Lung (tissue), 16 donors: Measurements from ENCODE around the gene RIIAD1. TPM values are rescaled to one million over a fixed set of nuclear protein-coding genes. Genes with fewer than 3 reads are reported as not detected.

Experiments
- ATAC-seq: fragments of 200-7000 bp; cut with Tn5 transposase; one replicate; pipeline ENCODE4 v1.9.1; 2020; ENCODE audit warnings: moderate number of reproducible peaks; ENCODE audit not compliant: insufficient read depth, low FRiP score
- DNase-seq, 3 donors: peaks; one replicate each; pipeline ENCODE4 v3.0.0-alpha.2; 2013 to 2017
- H3K27ac ChIP-seq, 2 donors: one replicate each; pipeline ENCODE4 v1.5.1; 2013; ENCODE audit warnings: mild to moderate bottlenecking in 2 of 2, moderate library complexity in 2 of 2, control low read depth in 1 of 2, inconsistent platforms in 1 of 2, low read depth in 1 of 2, low read length in 1 of 2
- H3K27me3 ChIP-seq, 3 donors: one replicate each; pipeline ENCODE4 v1.5.1; 2013; ENCODE audit warnings: low read length in 2 of 3; ENCODE audit not compliant: control insufficient read depth in 3 of 3, insufficient read depth in 3 of 3
- H3K36me3 ChIP-seq, 4 donors: one replicate each; pipeline ENCODE4 v1.5.1; 2013; ENCODE audit warnings: low read length in 4 of 4, mild to moderate bottlenecking in 1 of 4, moderate library complexity in 1 of 4; ENCODE audit not compliant: control insufficient read depth in 4 of 4, insufficient read depth in 4 of 4
- H3K4me1 ChIP-seq, 5 donors: one replicate each; pipeline ENCODE4 v1.5.1; 2013; ENCODE audit warnings: low read length in 5 of 5, mild to moderate bottlenecking in 2 of 5, moderate library complexity in 1 of 5; ENCODE audit not compliant: control insufficient read depth in 5 of 5, insufficient read depth in 5 of 5
- H3K4me3 ChIP-seq: one replicate; pipeline ENCODE4 v1.5.1; 2013; ENCODE audit warnings: mild to moderate bottlenecking, control low read depth, moderate library complexity
- H3K9ac ChIP-seq, 2 donors: one replicate each; pipeline ENCODE4 v1.5.1; 2013; ENCODE audit warnings: low read length in 2 of 2, control low read depth in 1 of 2; ENCODE audit not compliant: insufficient read depth in 1 of 2
- H3K9me3 ChIP-seq, 4 donors: one replicate each; pipeline ENCODE4 v1.5.1; 2013; ENCODE audit warnings: low read length in 3 of 4, mild to moderate bottlenecking in 1 of 4, moderate library complexity in 1 of 4; ENCODE audit not compliant: control insufficient read depth in 4 of 4, insufficient read depth in 3 of 4
- WGBS, 2 donors: extraction: QIAGEN DNeasy Blood & Tissue Kit; methylation state at CpG; one replicate each; pipeline ENCODE4 v1.1.7; 2013; 5-methylcytosine and 5-hydroxymethylcytosine counted together
- long read RNA-seq, 5 donors: transcript quantifications; one replicate each; lab custom pipeline, GENCODE V29; 2026
- polyA plus RNA-seq, 2 donors: library from polyadenylated mRNA; stranded (reverse); fragments of 200-250 nt; gene quantifications; one replicate each; pipeline ENCODE4 v1.2.1, GENCODE V29; 2013
- total RNA-seq, 2 donors: library from RNA; depleted of rRNA in 1 of 2; stranded (reverse); fragments of >200 nt in 1 of 2; gene quantifications; one replicate each; pipeline ENCODE4 v1.2.1, GENCODE V29; 2014 to 2021
- TF ChIP-seq, protein P1 (sequence below): IDR thresholded peaks from 2 replicates; pipeline ENCODE4 v1.5.1; 2012; ENCODE audit warnings: mild to moderate bottlenecking; ENCODE audit errors: control extremely low read depth, extremely low read depth
- donor health status: control.
- donor health status: control.
- donor health status: Bipolar disorder and iron deficiency.
- donor health status: healthy.
- donor health status: DM: yes; HTN: yes; CAD: no.

The RIIAD1 gene, protein sequence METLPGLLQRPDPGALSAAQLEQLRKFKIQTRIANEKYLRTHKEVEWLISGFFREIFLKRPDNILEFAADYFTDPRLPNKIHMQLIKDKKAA
- total RNA-seq = 10 to 100 TPM in 1 of 2 donors, 1 to 10 TPM in 1; 8.8 to 17.1 TPM
- polyA plus RNA-seq = 1 to 10 TPM; 8.6 to 9.3 TPM
- long read RNA-seq, donor 1, partial matches to known transcripts = 0 of 2 reads
- long read RNA-seq, donor 1, other reads (novel, unspliced or antisense) = 0 of 2 reads
- long read RNA-seq, donor 2, partial matches to known transcripts = 0 of 1 reads
- long read RNA-seq, donor 2, other reads (novel, unspliced or antisense) = 0 of 1 reads
- long read RNA-seq, donor 3, partial matches to known transcripts = 0 of 1 reads
- long read RNA-seq, donor 3, other reads (novel, unspliced or antisense) = 0 of 1 reads
- long read RNA-seq, donor 4 = 0 reads
- long read RNA-seq, donor 5 = 0 reads

DNA sequence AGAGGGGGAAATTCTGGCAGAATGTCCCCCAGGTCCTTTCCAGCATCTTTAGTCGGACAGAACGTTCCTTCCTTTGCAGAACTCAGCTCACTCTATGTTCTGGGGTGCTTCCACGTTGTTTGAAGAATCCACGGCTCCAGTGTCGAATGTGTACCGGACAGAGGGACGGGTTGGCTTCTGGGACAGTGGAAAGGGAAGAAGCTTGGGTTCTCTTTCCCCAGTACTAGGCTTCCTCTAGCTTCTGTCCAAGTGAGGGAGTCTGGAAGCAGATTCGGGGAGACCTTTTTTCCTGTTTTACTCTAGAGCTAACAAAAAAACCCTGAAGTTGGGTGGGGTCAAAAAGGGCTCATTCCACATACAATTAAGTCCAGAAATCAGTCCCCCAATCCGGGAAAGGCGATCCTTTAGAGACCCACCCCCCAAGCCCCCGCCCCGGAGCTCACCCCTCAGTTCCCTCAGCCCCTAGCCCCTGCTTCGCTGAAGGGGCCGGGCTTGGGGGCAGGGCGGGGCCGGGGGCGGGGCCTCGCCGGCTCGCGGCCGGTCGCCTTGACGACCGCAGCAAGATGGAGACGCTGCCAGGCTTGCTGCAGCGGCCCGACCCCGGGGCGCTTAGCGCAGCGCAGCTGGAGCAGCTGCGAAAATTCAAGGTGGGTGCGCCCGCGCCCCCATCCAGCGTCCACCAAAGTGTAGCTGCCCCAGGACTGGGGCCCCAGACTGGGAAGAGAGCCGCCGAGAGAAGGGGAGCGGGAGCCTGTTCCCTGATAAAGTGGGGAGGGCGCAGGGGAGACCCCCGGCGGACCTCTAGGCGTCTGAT lies at the start of gene RIIAD1:
Gene RIIAD1, plus strand, starts transcription at position 549 of the 814 bp plus-strand sequence. Its CDS starts 15 bp downstream, at position 564.
- Histone ChIP-seq H3K27me3 (peaks cover 3 to 28% (median 24%) of the 10 kb centered on the region in 3 donors), H3K27ac (peak within 1 kb of the TSS in 1 of 2 donors; percentile 63), H3K4me1 (peaks cover 3 to 22% (median 13%) of the 10 kb centered on the region in 5 donors), H3K9me3 (no peaks in the 10 kb centered on the region), H3K9ac (peak within 1 kb of the TSS; percentile 4 to 70), H3K36me3 (no peaks in the 10 kb centered on the region), H3K4me3 (peak within 1 kb of the TSS; percentile 26)
- ATAC-seq (no peak), DNase-seq (peak; percentile 46 to 60 (median 55))
- TF ChIP-seq, protein P1, sequence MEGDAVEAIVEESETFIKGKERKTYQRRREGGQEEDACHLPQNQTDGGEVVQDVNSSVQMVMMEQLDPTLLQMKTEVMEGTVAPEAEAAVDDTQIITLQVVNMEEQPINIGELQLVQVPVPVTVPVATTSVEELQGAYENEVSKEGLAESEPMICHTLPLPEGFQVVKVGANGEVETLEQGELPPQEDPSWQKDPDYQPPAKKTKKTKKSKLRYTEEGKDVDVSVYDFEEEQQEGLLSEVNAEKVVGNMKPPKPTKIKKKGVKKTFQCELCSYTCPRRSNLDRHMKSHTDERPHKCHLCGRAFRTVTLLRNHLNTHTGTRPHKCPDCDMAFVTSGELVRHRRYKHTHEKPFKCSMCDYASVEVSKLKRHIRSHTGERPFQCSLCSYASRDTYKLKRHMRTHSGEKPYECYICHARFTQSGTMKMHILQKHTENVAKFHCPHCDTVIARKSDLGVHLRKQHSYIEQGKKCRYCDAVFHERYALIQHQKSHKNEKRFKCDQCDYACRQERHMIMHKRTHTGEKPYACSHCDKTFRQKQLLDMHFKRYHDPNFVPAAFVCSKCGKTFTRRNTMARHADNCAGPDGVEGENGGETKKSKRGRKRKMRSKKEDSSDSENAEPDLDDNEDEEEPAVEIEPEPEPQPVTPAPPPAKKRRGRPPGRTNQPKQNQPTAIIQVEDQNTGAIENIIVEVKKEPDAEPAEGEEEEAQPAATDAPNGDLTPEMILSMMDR = no peak
- 3% methylated on average over 35 to 44 of the region's 44 CpGs for WGBS, 2 donors

DNA sequence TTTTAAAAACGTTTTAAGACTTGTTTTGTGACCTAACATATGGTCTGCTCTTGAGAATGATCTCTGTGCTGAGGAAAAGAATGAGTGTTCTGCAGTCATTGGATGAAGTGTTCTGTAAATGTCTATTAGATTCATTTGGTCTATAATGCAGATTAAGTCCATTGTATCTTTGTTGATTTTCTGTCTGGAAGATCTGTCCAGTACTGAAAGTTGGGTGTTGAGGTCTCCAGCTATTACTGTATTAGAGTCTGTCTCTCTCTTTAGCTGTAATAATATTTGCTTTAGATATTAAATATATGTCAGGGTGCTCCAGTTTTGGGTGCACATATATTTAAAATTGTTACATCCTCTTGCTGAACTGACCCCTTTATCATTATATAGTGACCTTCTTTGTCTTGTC lies 47.9 kb upstream of the RIIAD1 start:
- no peak overlapping the region for H3K9ac ChIP-seq
- H3K27me3 ChIP-seq = no peaks in the 10 kb centered on the region
- TF ChIP-seq, protein P1 = no peak
- H3K9me3 ChIP-seq = peaks cover 0 to 4% (median 2%) of the 10 kb centered on the region in 4 donors
- WGBS, 2 donors = 84 to 86% methylated on average over 1 of the region's 1 CpG
- ATAC-seq = no peak
- no peak overlapping the region for H3K4me3 ChIP-seq
- no peaks in the 10 kb centered on the region for H3K4me1 ChIP-seq
- no peak for DNase-seq
- H3K36me3 ChIP-seq = peaks cover 2 to 27% (median 14%) of the 10 kb centered on the region in 4 donors
- H3K27ac ChIP-seq = no peak overlapping the region

DNA sequence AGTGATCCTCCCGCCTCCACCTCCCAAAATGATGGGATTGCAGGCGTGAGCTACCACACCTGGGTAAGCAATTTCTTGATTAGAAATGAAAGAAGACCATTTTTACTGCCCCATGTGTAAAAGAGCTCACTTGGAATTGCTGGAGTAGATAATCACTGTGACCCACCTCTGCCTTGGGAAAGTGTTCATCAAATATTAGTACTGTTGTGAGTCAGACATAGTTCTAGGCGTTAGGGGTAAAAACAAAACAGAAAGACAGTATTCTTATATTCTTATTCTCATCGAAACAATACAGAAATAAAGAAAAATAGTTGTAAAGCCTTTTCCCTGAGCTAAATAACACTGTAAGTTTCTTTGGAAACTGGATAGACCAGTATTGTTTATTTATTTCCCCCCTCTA lies 40.9 kb upstream of the RIIAD1 start:
- TF ChIP-seq, protein P1 = no peak
- Histone ChIP-seq H3K9me3 (no peaks in the 10 kb centered on the region), H3K36me3 (peaks cover 0 to 23% (median 4%) of the 10 kb centered on the region in 4 donors), H3K4me3 (no peak overlapping the region), H3K27ac (no peak overlapping the region), H3K9ac (no peak overlapping the region), H3K27me3 (no peaks in the 10 kb centered on the region), H3K4me1 (peaks cover 0 to 2% (median 0%) of the 10 kb centered on the region in 5 donors)
- 75 to 83% methylated on average over 4 of the region's 4 CpGs for WGBS, 2 donors
- DNase-seq (no peak), ATAC-seq (no peak)
